PC-3 (cell line): ENCODE measurements around the gene CRYBB2.

ENCODE experiments used
- CTCF ChIP-seq: fragments of 300-600 bp; sonication (generic); conservative IDR thresholded peaks from 2 replicates; pipeline ENCODE4 v1.5.1; 2017; ENCODE audit warnings: antibody characterized with exemption, low read depth, mild to moderate bottlenecking, low read length
- EZH2 ChIP-seq: fragments of 300-600 bp; sonication (generic); IDR thresholded peaks from one replicate; pipeline ENCODE4 v1.6.1; 2017; ENCODE audit warnings: antibody characterized with exemption, mild to moderate bottlenecking, low read length; ENCODE audit not compliant: unreplicated experiment
- EZH2phosphoT487 ChIP-seq: fragments of 300-600 bp; sonication (generic); IDR thresholded peaks from 2 replicates; pipeline ENCODE4 v1.6.1; 2018; ENCODE audit warnings: mild to moderate bottlenecking, antibody characterized with exemption, low read length, borderline replicate concordance

- TF ChIP-seq EZH2phosphoT487 (no peak), EZH2 (no peak), CTCF (no peak)
These were observed 42.6 kb upstream of the CRYBB2 start for GRCh38 chr22:25176799-25177198.
